Lower lobe of right lung (tissue), 2 donors: Measurements from ENCODE around the gene EP400. TPM values are rescaled to one million over a fixed set of nuclear protein-coding genes. Genes with fewer than 3 reads are reported as not detected.

Experiments used
- ATAC-seq, 2 donors: fragments of 200-7000 bp; cut with Tn5 transposase; one replicate each; pipeline ENCODE4 v1.9.1; 2020 to 2022; ENCODE audit warnings: mild to moderate bottlenecking in 2 of 2, moderate library complexity in 2 of 2
- DNase-seq: peaks from one replicate; pipeline ENCODE4 v3.0.0-alpha.2; 2020
- H3K27ac ChIP-seq: fragments of 200-600 bp; one replicate; pipeline ENCODE4 v1.8.0; 2022
- H3K27me3 ChIP-seq: fragments of 200-600 bp; one replicate; pipeline ENCODE4 v1.8.0; 2022; ENCODE audit warnings: low read depth
- H3K36me3 ChIP-seq: fragments of 200-600 bp; one replicate; pipeline ENCODE4 v1.8.0; 2022; ENCODE audit warnings: mild to moderate bottlenecking
- H3K4me1 ChIP-seq: fragments of 200-600 bp; one replicate; pipeline ENCODE4 v1.8.0; 2022
- H3K4me3 ChIP-seq: fragments of 200-600 bp; one replicate; pipeline ENCODE4 v1.8.0; 2022; ENCODE audit warnings: mild to moderate bottlenecking
- H3K9me3 ChIP-seq: fragments of 200-600 bp; one replicate; pipeline ENCODE4 v1.8.0; 2022
- intact Hi-C: fragments of 100-400 bp; cut with DNase I; formaldehyde crosslinking; loops from one replicate; pipeline ENCODE4 v1.11.0; 2022
- total RNA-seq: library from RNA; stranded (reverse); fragmentation: NEBNext Ultra II Directional; extraction: Animal tissue kit (Norgen Biotek cat#: 25700); gene quantifications from one replicate; pipeline ENCODE4 v1.2.1, GENCODE V29; 2021
- TF ChIP-seq, protein P1 (sequence below): fragments of 200-600 bp; IDR thresholded peaks from one replicate; pipeline ENCODE4 v1.8.0; 2022; ENCODE audit warnings: antibody characterized with exemption, mild to moderate bottlenecking
- donor health status: DM: no; HTN: yes; CAD: no; lungs with severe emphysema.

The EP400 gene
- total RNA-seq, 1 donor from 2014 or later = 46.2 TPM

DNA sequence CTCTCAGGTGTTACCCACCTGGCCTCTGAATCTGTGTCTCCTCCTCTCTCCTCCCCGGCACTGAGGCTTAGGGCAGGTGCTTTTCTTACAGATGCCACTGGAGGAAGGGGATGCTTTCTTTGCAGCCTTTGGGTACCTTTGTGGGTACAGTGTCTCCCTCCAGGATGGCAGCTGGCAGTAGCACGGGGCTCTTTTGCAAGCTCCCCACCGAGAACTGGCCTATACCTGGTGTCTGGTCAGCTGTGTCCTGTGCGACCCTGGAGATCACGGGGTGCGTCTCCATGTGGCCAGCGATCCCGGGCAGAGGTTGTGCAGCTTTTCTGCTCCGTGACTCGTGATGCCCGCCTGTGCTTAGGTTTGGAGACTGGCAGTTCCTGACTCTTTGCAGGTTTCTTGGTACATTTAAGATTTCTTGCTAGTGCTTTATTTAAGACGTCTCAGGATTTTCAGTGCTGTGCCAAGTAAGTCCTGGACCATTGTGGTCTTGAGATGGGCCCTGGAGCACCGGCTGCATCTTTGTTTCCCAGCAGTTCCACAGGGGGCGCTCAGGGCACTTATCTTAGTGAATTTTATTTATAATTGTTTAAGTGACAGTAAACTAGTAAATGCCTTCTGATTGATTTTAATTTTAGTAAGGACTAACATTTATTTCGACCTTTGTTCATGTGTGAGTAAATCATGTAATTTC lies 125.4 kb downstream of the EP400 start:
- Histone ChIP-seq H3K27ac (no peak overlapping the region), H3K4me3 (no peak overlapping the region), H3K4me1 (no peaks in the 10 kb centered on the region), H3K9me3 (no peaks in the 10 kb centered on the region), H3K27me3 (no peaks in the 10 kb centered on the region), H3K36me3 (peaks cover 88% of the 10 kb centered on the region)
- TF ChIP-seq, protein P1, sequence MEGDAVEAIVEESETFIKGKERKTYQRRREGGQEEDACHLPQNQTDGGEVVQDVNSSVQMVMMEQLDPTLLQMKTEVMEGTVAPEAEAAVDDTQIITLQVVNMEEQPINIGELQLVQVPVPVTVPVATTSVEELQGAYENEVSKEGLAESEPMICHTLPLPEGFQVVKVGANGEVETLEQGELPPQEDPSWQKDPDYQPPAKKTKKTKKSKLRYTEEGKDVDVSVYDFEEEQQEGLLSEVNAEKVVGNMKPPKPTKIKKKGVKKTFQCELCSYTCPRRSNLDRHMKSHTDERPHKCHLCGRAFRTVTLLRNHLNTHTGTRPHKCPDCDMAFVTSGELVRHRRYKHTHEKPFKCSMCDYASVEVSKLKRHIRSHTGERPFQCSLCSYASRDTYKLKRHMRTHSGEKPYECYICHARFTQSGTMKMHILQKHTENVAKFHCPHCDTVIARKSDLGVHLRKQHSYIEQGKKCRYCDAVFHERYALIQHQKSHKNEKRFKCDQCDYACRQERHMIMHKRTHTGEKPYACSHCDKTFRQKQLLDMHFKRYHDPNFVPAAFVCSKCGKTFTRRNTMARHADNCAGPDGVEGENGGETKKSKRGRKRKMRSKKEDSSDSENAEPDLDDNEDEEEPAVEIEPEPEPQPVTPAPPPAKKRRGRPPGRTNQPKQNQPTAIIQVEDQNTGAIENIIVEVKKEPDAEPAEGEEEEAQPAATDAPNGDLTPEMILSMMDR = no peak
- intact Hi-C loops = no loop called here
- ATAC-seq (no peak), DNase-seq (no peak)

DNA sequence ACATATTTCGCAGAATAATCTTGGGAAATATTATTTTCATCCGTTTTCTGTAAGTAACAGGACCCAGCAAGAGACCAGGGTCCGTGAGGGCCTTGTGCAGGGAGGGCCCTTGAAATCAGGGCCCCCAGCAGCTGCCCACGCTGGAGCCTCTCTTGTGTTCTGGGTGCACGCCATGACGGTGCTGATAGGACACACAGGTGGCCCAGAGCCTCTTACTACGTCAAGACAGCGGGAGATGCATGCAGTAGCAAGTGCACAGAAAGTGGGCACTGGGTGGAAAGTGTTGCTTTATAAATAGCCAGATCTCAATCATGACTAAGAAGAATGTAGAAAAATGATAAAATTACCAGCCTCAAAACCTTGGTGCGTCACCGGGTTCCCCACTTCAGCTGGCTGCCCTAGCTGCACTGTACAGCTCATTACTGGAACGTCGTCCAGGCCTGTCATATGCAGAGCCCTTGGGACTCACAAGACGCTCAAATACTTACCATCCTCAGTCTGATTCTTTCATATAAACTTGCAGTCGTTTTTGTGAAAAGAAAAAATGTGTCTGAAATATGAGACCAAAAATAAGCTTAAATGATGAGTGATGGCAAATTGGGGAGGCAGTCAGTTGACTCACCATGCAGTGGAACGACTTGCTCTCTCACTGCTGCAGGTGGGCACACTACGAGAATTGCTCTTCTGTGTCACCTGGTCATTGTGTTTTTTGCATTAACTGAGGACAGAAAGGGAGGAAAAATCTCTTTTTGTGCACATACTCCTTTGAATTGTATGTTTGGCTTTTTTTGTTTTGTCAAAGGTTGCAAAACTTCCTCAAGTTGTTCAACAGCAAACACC lies 126.2 kb downstream of the EP400 start:
- TF ChIP-seq, protein P1 = no peak
- no peak for ATAC-seq
- H3K9me3 ChIP-seq = no peaks in the 10 kb centered on the region
- DNase-seq = no peak
- peaks cover 88% of the 10 kb centered on the region for H3K36me3 ChIP-seq
- no peak overlapping the region for H3K4me3 ChIP-seq
- no peaks in the 10 kb centered on the region for H3K27me3 ChIP-seq
- no peak overlapping the region for H3K27ac ChIP-seq
- intact Hi-C loops = no loop called here
- no peaks in the 10 kb centered on the region for H3K4me1 ChIP-seq

DNA sequence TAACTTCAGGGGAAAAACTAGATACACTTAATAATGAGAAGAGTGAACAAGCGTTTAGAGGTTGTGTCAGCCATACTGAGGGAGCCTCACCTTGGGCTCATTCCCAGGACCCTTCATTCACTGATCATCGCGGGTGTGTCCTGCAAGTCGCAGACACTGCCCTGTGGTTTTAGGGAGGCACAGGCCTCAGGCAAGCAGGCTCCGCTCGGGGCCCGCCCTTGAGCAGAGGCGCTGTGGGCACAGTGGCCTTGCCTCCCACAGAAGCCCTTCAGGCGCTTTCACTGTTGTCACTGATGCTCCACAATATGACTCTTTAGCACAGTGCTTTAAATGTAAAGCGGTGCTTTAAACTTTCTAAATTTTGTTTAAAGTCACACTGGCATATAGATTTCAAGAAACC lies 127.0 kb downstream of the EP400 start:
- TF ChIP-seq, protein P1 = no peak

DNA sequence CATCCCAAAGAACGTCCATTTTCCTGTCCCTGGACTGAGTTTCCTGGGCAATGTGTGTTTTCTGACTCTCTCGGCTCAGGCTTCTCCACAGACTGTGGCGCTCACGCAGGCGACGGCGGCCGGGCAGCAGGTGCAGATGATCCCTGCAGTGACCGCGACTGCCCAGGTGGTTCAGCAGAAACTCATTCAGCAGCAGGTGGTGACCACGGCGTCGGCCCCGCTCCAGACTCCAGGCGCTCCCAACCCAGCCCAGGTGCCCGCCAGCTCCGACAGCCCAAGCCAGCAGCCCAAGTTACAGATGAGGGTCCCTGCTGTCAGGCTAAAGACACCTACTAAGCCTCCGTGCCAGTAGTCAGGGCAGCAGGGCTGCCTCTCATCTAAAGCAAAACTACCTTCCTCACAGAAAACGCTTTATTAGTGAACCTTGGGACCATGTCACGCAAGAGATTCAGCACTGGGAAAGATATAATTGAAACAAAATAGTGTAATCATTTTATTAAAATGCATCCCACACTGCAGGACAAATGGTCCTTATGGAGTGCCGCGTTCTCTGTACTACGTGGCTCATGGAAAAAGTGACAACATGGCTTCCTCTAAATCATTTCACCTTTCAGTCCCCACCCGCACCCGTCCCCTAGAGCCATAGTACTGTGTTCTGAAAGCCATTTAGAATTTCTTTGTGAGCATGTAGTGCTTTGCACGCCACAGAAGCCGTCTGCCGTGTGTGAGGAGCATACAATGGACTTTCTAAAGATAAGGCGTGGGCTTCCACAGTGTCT lies 127.8 kb downstream of the EP400 start:
- TF ChIP-seq, protein P1 = no peak
- no peaks in the 10 kb centered on the region for H3K9me3 ChIP-seq
- no peak overlapping the region for H3K27ac ChIP-seq
- H3K4me1 ChIP-seq = no peaks in the 10 kb centered on the region
- intact Hi-C loops = no loop called here
- no peak for ATAC-seq
- H3K4me3 ChIP-seq = no peak overlapping the region
- H3K27me3 ChIP-seq = no peaks in the 10 kb centered on the region
- H3K36me3 ChIP-seq = peaks cover 77% of the 10 kb centered on the region
- DNase-seq = no peak

More for the DNA sequence above, 127.0 kb downstream of the EP400 start:
- Histone ChIP-seq H3K36me3 (peaks cover 85% of the 10 kb centered on the region), H3K4me1 (no peaks in the 10 kb centered on the region), H3K27me3 (no peaks in the 10 kb centered on the region), H3K9me3 (no peaks in the 10 kb centered on the region), H3K4me3 (no peak overlapping the region), H3K27ac (no peak overlapping the region)
- no peak for ATAC-seq
- no peak for DNase-seq
- intact Hi-C loops = no loop called here

DNA sequence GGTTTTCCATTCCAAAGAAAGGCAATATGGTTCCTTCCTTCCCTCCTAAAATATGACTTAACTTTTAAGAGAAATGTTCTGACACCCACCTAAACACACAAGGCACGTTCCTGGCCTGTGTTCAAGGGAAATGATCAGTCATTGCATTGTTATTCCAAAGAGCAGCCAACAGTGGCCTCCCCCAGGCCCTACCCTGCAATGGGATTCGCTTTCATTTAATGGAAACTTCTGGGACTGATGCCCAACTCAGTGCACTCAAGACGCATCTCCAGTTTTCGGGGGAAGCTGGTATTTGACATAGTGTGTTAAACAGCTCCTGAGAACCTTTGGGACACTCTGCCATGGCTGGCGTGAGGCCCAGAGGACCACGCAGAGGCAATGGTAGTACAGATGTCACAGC lies 128.4 kb downstream of the EP400 start:
- intact Hi-C loops = no loop called here
- no peaks in the 10 kb centered on the region for H3K4me1 ChIP-seq
- TF ChIP-seq, protein P1 = no peak
- peak overlapping the region; percentile 21 for H3K27ac ChIP-seq
- no peaks in the 10 kb centered on the region for H3K27me3 ChIP-seq
- no peaks in the 10 kb centered on the region for H3K9me3 ChIP-seq
- DNase-seq (no peak), ATAC-seq (no peak)
- H3K36me3 ChIP-seq = peaks cover 76% of the 10 kb centered on the region
- H3K4me3 ChIP-seq = no peak overlapping the region
